Left ventricle myocardium inferior (tissue), 1 donor: ENCODE measurements around the gene RPS10. TPM values are rescaled to one million over a fixed set of nuclear protein-coding genes. Genes with fewer than 3 reads are reported as not detected.

Experiments used
- DNase-seq: peaks from one replicate; pipeline ENCODE4 v3.0.0-alpha.2; 2020
- H3K27ac ChIP-seq: fragments of 200-600 bp; replicated peaks from 2 replicates; pipeline ENCODE4 v1.8.0; 2021
- H3K27me3 ChIP-seq: fragments of 200-600 bp; 2 replicates; pipeline ENCODE4 v1.8.0; 2021; ENCODE audit warnings: low read depth
- H3K36me3 ChIP-seq: fragments of 200-600 bp; 2 replicates; pipeline ENCODE4 v1.8.0; 2021
- H3K4me1 ChIP-seq: fragments of 200-600 bp; 2 replicates; pipeline ENCODE4 v1.8.0; 2021
- H3K4me3 ChIP-seq: fragments of 200-600 bp; 2 replicates; pipeline ENCODE4 v1.8.0; 2021; ENCODE audit warnings: mild to moderate bottlenecking, moderate library complexity
- H3K9me3 ChIP-seq: fragments of 200-600 bp; replicated peaks from 2 replicates; pipeline ENCODE4 v1.8.0; 2021
- intact Hi-C: fragments of 100-400 bp; cut with micrococcal nuclease; formaldehyde crosslinking; loops from one replicate; pipeline ENCODE4 v1.11.0; 2022
- total RNA-seq: library from RNA; stranded (reverse); fragmentation: NEBNext Ultra II Directional; extraction: Animal tissue kit (Norgen Biotek cat#: 25700); gene quantifications from one replicate; pipeline ENCODE4 v1.2.1, GENCODE V29; 2021
- TF ChIP-seq, protein P1 (sequence below): fragments of 200-600 bp; IDR thresholded peaks from 2 replicates; pipeline ENCODE4 v1.8.0; 2021; ENCODE audit warnings: antibody characterized with exemption, mild to moderate bottlenecking, borderline replicate concordance
- donor health status: DM: no; HTN: yes; CAD: no; lungs with severe emphysema.

The RPS10 gene
- total RNA-seq, 1 donor from 2014 or later = 678 TPM

DNA sequence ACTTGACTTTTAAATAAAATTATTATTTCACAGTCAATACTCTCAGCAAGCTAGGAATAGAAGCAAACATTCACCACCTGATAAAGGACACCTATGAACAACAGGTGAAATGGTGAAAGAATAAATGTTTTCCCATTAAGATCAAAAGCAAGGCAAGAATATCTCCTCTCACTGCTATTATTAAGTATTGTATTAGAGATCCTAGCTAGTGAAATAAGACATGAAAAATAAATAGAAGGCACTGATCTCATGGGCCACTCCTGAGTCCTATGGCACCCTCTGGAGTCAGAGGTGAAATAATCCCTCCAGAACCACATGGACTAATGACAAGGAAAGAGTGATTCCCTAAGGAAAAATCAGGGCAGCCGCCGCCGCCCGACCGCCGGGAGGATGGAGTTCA is 29.4 kb downstream of the RPS10 start:
- peaks cover 7% of the 10 kb centered on the region for H3K9me3 ChIP-seq
- no peak for DNase-seq
- no peaks in the 10 kb centered on the region for H3K27me3 ChIP-seq
- H3K27ac ChIP-seq = no peak overlapping the region
- H3K4me3 ChIP-seq = no peak overlapping the region
- intact Hi-C loops = no loop called here
- H3K4me1 ChIP-seq = peaks cover 23% of the 10 kb centered on the region
- TF ChIP-seq, protein P1, sequence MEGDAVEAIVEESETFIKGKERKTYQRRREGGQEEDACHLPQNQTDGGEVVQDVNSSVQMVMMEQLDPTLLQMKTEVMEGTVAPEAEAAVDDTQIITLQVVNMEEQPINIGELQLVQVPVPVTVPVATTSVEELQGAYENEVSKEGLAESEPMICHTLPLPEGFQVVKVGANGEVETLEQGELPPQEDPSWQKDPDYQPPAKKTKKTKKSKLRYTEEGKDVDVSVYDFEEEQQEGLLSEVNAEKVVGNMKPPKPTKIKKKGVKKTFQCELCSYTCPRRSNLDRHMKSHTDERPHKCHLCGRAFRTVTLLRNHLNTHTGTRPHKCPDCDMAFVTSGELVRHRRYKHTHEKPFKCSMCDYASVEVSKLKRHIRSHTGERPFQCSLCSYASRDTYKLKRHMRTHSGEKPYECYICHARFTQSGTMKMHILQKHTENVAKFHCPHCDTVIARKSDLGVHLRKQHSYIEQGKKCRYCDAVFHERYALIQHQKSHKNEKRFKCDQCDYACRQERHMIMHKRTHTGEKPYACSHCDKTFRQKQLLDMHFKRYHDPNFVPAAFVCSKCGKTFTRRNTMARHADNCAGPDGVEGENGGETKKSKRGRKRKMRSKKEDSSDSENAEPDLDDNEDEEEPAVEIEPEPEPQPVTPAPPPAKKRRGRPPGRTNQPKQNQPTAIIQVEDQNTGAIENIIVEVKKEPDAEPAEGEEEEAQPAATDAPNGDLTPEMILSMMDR = no peak
- no peaks in the 10 kb centered on the region for H3K36me3 ChIP-seq

DNA sequence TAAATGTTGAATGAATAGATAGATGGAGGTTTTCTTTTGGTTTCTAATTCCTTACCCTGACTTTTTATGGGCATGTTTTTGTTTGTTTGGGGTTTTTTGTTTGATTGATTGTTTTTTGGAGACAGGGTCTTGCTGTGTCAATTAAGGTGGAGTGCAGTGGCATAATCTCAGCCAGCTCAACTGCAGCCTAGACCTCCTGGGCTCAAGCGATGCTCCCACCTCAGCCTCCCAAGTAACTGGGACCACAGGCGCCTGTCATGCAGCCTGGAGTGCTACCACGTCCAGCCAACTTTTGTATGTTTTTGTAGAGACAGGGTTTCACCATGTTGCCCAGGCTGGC is 31.9 kb downstream of the RPS10 start:
- no peaks in the 10 kb centered on the region for H3K27me3 ChIP-seq
- no peak for DNase-seq
- H3K36me3 ChIP-seq = no peaks in the 10 kb centered on the region
- peaks cover 7% of the 10 kb centered on the region for H3K9me3 ChIP-seq
- intact Hi-C loops = no loop called here
- peaks cover 46% of the 10 kb centered on the region for H3K4me1 ChIP-seq
- TF ChIP-seq, protein P1 = no peak
- H3K27ac ChIP-seq = peak overlapping the region; percentile 99
- peak overlapping the region; percentile 97 for H3K4me3 ChIP-seq

DNA sequence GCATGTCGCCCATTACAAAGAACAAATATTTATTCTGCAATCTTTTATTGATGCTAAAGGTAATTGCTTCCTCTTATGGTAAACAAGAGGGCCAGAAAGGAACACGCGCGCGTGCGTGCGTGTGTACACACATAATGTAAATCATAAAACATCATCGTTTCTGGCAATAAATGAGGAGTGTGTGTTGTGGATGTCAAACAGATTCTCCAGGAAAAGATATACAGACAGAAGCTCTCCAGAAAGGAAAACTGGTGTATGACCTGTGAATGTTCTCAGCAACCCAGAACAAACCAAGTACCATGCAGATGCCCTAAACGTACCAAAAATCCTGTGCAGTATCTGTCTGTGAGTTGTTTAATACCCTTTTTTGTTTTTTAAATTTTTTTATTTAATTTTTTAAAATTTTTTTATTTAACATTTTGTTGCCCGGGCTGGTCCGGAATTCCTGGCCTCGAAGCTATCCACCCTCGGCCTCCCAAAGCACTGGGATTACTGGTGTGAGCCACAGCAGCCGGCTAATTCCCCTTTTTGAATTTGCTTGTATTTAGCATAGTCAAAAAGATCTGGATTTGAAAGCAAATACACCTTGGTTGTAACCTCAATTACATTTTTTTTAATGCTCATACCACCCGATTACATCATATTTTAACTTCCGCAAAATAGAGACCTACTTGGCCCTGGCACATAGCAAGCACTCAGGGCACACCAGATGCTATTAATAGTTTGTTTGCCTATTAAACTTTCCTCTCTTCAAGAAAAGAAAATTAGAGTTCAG is 32.5 kb downstream of the RPS10 start:
- Histone ChIP-seq H3K9me3 (peaks cover 7% of the 10 kb centered on the region), H3K27me3 (no peaks in the 10 kb centered on the region), H3K4me3 (peak overlapping the region; percentile 97), H3K4me1 (peaks cover 52% of the 10 kb centered on the region), H3K36me3 (no peaks in the 10 kb centered on the region), H3K27ac (peak overlapping the region; percentile 99)
- no peak for DNase-seq
- TF ChIP-seq, protein P1 = no peak
- intact Hi-C loops = no loop called here

DNA sequence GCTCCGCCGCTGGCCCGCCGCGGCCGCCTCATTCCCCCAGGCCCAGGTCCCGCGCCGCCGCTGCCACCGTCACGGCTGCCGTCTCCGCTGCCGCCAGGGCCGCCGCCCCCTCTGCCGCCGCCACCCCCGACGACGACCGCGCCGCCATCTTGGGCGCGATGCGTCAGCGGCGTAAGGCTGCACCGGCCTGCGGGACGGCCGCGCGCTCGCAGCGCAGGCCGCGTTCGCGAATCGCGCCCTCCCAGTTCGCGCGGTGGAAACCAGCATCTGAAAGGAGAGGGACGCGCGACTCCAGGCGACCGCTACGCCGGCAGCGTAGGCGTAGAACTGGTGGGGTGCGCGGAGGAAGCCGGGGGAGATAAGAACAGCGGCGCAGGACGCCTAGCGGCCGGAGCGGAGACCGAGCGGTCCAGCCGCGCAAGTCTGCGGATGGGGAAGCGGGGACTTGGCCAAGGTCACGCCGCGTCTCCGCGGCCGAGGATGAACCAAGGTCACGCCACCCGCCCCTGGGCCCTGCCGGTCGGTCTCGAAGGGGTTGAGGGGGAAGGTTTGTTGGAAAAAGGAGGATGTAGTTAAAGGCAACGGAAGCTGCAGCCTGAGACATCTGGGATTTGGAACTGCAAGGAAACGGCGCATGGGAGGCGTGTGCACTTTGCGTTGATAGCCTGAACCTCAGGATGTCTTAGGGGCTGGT is 33.2 kb downstream of the RPS10 start, which contains the start of gene NUDT3:
TSS of gene NUDT3 (minus strand) at position 173 of the 694 bp plus-strand sequence. CDS start 307 bp downstream, outside the sequence.
- Histone ChIP-seq H3K27me3 (no peaks in the 10 kb centered on the region), H3K9me3 (peaks cover 7% of the 10 kb centered on the region), H3K4me1 (peaks cover 59% of the 10 kb centered on the region), H3K27ac (peak within 1 kb of the TSS; percentile 99), H3K4me3 (peak within 1 kb of the TSS; percentile 97), H3K36me3 (no peaks in the 10 kb centered on the region)
- DNase-seq = peak; percentile 95
- TF ChIP-seq, protein P1 = peak; percentile 90
- intact Hi-C loops = no loop called here

DNA sequence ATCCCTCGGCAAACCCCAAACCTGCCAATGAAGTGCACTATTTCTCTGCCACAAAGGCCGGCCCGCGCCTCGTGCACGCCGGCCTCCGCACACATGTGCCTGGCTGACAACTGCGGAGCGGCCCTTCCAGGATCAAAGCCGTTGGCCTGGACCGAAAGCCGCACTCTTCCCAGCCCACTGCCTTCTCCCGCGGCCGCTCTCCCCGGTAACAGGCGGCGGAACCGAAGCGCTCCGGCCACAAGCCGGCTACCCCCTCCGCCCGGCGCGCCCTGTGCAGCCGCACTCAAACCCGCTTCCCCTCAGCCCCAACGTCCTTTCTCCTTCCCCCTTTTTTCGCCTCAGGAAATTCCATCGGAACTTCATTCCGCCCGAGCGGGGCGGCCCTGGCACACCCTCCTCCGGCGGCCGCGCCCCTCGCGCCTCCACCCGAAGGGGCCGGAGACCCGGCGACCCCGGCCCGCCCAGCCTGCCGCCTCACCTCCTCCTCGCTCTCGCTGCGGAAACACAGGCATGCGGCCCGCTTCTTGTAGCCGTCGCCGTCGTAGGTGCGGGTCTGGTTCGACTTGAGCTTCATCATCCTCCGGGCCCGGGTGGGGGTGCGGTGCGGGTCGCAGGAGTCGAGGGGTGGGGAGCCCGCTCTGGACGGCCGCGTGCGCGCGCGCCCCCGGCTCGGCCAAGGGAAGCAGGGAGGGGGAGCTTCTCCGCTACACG is 33.9 kb downstream of the RPS10 start:
- H3K36me3 ChIP-seq = no peaks in the 10 kb centered on the region
- DNase-seq = peak; percentile 62
- H3K4me3 ChIP-seq = peak overlapping the region; percentile 97
- H3K4me1 ChIP-seq = peaks cover 66% of the 10 kb centered on the region
- H3K27ac ChIP-seq = peak overlapping the region; percentile 99
- TF ChIP-seq, protein P1 = no peak
- peaks cover 7% of the 10 kb centered on the region for H3K9me3 ChIP-seq
- intact Hi-C loops = no loop called here
- no peaks in the 10 kb centered on the region for H3K27me3 ChIP-seq
